Tibial artery (tissue), 4 donors: ENCODE data around the gene ZNF568.

Source experiments
- DNase-seq, 2 donors: peaks; one replicate each; pipeline ENCODE4 v3.0.0-alpha.2; 2019
- H3K27ac ChIP-seq, 2 donors: fragments of 200-600 bp; sonication (generic) in 1 of 2; 1 replicate in 1 of 2; 2 replicates in 1 of 2; pipeline ENCODE4 v1.5.1; 2018 to 2019; ENCODE audit warnings: mild to moderate bottlenecking in 1 of 2
- H3K27me3 ChIP-seq, 2 donors: fragments of 200-600 bp; sonication (generic) in 1 of 2; one replicate each; pipeline versions ENCODE4 v1.5.1 to v1.6.0; 2016 to 2019
- H3K36me3 ChIP-seq, 3 donors: fragments of 200-600 bp; sonication (generic) in 2 of 3; one replicate each; pipeline ENCODE4 v1.5.1; 2016 to 2019; ENCODE audit warnings: mild to moderate bottlenecking in 2 of 3
- H3K4me1 ChIP-seq, 4 donors: fragments of 200-600 bp; sonication (generic) in 2 of 4; 1 replicate in 3 of 4; 2 replicates in 1 of 4; pipeline ENCODE4 v1.5.1; 2016 to 2019
- H3K4me3 ChIP-seq, 2 donors: fragments of 200-600 bp; sonication (generic) in 1 of 2; 1 replicate in 1 of 2; 2 replicates in 1 of 2; pipeline ENCODE4 v1.5.1; 2018 to 2019; ENCODE audit warnings: mild to moderate bottlenecking in 2 of 2
- H3K9me3 ChIP-seq, 3 donors: fragments of 200-600 bp; sonication (generic) in 1 of 3; one replicate each; pipeline ENCODE4 v1.5.1; 2016 to 2019
- intact Hi-C: fragments of 100-400 bp; cut with DNase I; formaldehyde crosslinking; loops from one replicate; pipeline ENCODE4 v1.15.0; 2023; ENCODE audit warnings: low total_unique reads
- TF ChIP-seq, protein P1 (sequence below), 2 experiments: fragments of 200-600 bp in 1 of 2; fragments of 450-650 bp in 1 of 2; IDR thresholded peaks; one replicate each; pipeline ENCODE4 v1.5.1; 2017 to 2019; ENCODE audit warnings: antibody characterized with exemption in 2 of 2, mild to moderate bottlenecking in 1 of 2, moderate library complexity in 1 of 2

Gene ZNF568

DNA sequence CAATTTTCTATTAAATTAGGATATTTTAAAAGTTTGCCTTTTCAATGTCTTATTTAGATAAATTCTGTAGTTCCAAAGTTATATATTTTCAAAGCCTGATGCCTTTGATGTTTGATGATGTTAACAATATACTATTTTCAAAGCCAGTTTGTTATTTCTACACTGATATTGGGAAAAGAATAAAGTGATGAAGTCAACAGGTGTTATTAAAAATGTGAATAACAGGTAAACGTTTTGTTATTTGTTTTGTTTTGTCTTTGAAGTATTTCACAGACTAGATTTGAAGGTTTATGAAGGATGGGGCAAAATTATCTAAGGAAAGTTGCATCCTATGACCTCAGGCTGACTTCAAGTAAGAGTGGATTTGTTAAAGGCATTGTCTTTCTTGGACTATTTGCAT, 129.0 kb downstream of the ZNF568 start:
- H3K27ac ChIP-seq, result no peak overlapping the region

More for the DNA sequence above, 129.0 kb downstream of the ZNF568 start:
- Histone ChIP-seq H3K9me3 (peaks cover 0 to 50% (median 17%) of the 10 kb centered on the region in 3 donors), H3K36me3 (no peaks in the 10 kb centered on the region), H3K27me3 (no peaks in the 10 kb centered on the region), H3K4me1 (no peaks in the 10 kb centered on the region), H3K4me3 (no peak overlapping the region)
- intact Hi-C loops, result no loop called here
- DNase-seq, result no peak
- TF ChIP-seq, protein P1, sequence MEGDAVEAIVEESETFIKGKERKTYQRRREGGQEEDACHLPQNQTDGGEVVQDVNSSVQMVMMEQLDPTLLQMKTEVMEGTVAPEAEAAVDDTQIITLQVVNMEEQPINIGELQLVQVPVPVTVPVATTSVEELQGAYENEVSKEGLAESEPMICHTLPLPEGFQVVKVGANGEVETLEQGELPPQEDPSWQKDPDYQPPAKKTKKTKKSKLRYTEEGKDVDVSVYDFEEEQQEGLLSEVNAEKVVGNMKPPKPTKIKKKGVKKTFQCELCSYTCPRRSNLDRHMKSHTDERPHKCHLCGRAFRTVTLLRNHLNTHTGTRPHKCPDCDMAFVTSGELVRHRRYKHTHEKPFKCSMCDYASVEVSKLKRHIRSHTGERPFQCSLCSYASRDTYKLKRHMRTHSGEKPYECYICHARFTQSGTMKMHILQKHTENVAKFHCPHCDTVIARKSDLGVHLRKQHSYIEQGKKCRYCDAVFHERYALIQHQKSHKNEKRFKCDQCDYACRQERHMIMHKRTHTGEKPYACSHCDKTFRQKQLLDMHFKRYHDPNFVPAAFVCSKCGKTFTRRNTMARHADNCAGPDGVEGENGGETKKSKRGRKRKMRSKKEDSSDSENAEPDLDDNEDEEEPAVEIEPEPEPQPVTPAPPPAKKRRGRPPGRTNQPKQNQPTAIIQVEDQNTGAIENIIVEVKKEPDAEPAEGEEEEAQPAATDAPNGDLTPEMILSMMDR (IDR thresholded peaks at IDR 0.05), result no peak
